WTC11 (cell line): Measurements from ENCODE around the gene TPCN2. TPM values are rescaled to one million over a fixed set of nuclear protein-coding genes. Genes with fewer than 3 reads are reported as not detected.
A peak's percentile ranks its signal among the peaks of the same experiment; 100 is the strongest.

Experiments used
- ATAC-seq: fragments of 200-7000 bp; cut with Tn5 transposase; 2 replicates; pipeline ENCODE4 v1.10.0; 2021; ENCODE audit warnings: mild to moderate bottlenecking, moderate library complexity
- Bru-seq: library from RNA; stranded (reverse); fragments of 400-500 nt; gene quantifications from one replicate; lab custom pipeline; 2021; lab: Mats Ljungman, UMichigan
- CTCF ChIA-PET: fragments of 300-600 bp; sonication (Branson Sonifier 250); formaldehyde crosslinking; loops from one replicate; lab custom pipeline; 2021; ENCODE audit warnings: antibody characterized with exemption; lab: Charles Lee
- POLR2A ChIA-PET: fragments of 350-600 bp; sonication (Branson Sonifier 250); formaldehyde crosslinking; loops from one replicate; lab custom pipeline; 2021; ENCODE audit warnings: antibody characterized with exemption; lab: Charles Lee
- DNase-seq: peaks from one replicate; pipeline ENCODE4 v3.0.0; 2021; ENCODE audit warnings: low spot score
- H3K27ac Mint-ChIP-seq: 2 replicates; pipeline ENCODE4 v1.8.0; 2021; ENCODE audit warnings: mixed read lengths
- H3K27me3 Mint-ChIP-seq: 2 replicates; pipeline ENCODE4 v1.8.0; 2021; ENCODE audit warnings: low read depth, mild to moderate bottlenecking, moderate library complexity, mixed read lengths
- H3K36me3 Mint-ChIP-seq: 2 replicates; pipeline ENCODE4 v1.8.0; 2021; ENCODE audit warnings: mixed read lengths
- H3K4me1 Mint-ChIP-seq: 2 replicates; pipeline ENCODE4 v1.8.0; 2022; ENCODE audit warnings: mixed read lengths
- H3K4me3 Mint-ChIP-seq: 2 replicates; pipeline ENCODE4 v1.8.0; 2021; ENCODE audit warnings: mild to moderate bottlenecking, moderate library complexity, mixed read lengths
- H3K9me3 Mint-ChIP-seq: 2 replicates; pipeline ENCODE4 v1.8.0; 2021; ENCODE audit warnings: mixed read lengths
- AFF4 ChIP-seq: sonication (generic); formaldehyde crosslinking; IDR thresholded peaks from 2 replicates; pipeline ENCODE4 v1.8.1; 2023; ENCODE audit warnings: mild to moderate bottlenecking, missing genetic modification reagents, borderline replicate concordance
- ATF6 ChIP-seq: sonication (generic); formaldehyde crosslinking; IDR thresholded peaks from 2 replicates; pipeline ENCODE4 v1.8.1; 2023; ENCODE audit warnings: mild to moderate bottlenecking, missing genetic modification reagents
- CBFB ChIP-seq: sonication (generic); formaldehyde crosslinking; IDR thresholded peaks from 2 replicates; pipeline ENCODE4 v1.8.1; 2022; ENCODE audit warnings: mild to moderate bottlenecking, low read depth, missing genetic modification reagents
- ELF4 ChIP-seq: sonication (generic); formaldehyde crosslinking; IDR thresholded peaks from 2 replicates; pipeline ENCODE4 v1.8.1; 2022; ENCODE audit warnings: low read depth, mild to moderate bottlenecking, moderate library complexity, missing genetic modification reagents
- EMX1 ChIP-seq: fragments of 250-450 bp; sonication (Bioruptor Pico); IDR thresholded peaks from 2 replicates; pipeline ENCODE4 v1.8.0; 2021; ENCODE audit warnings: mild to moderate bottlenecking
- ESRRA ChIP-seq: sonication (generic); formaldehyde crosslinking; IDR thresholded peaks from 2 replicates; pipeline ENCODE4 v1.8.1; 2022; ENCODE audit warnings: mild to moderate bottlenecking, missing genetic modification reagents, borderline replicate concordance
- FOXP1 ChIP-seq: sonication (generic); formaldehyde crosslinking; IDR thresholded peaks from 2 replicates; pipeline ENCODE4 v1.8.0; 2022; ENCODE audit warnings: missing genetic modification reagents, mild to moderate bottlenecking, moderate library complexity, borderline replicate concordance
- FOXP4 ChIP-seq: sonication (generic); formaldehyde crosslinking; IDR thresholded peaks from 2 replicates; pipeline ENCODE4 v1.8.0; 2022; ENCODE audit warnings: mild to moderate bottlenecking, missing genetic modification reagents
- GRHL2 ChIP-seq: fragments of 250-450 bp; sonication (Bioruptor Pico); IDR thresholded peaks from 2 replicates; pipeline ENCODE4 v1.8.0; 2022; ENCODE audit warnings: mild to moderate bottlenecking, moderate library complexity; ENCODE audit not compliant: insufficient replicate concordance, severe bottlenecking
- IRF1 ChIP-seq: sonication (generic); formaldehyde crosslinking; IDR thresholded peaks from 2 replicates; pipeline ENCODE4 v1.8.0; 2023; ENCODE audit warnings: missing genetic modification reagents
- NR2C2 ChIP-seq: sonication (generic); formaldehyde crosslinking; IDR thresholded peaks from 2 replicates; pipeline ENCODE4 v1.8.0; 2022; ENCODE audit warnings: mild to moderate bottlenecking, missing genetic modification reagents
- NR3C1 ChIP-seq: sonication (generic); formaldehyde crosslinking; conservative IDR thresholded peaks from 2 replicates; pipeline ENCODE4 v1.8.1; 2023; ENCODE audit warnings: low read depth, mild to moderate bottlenecking, missing genetic modification reagents
- PRRX2 ChIP-seq: fragments of 250-450 bp; sonication (Bioruptor Pico); IDR thresholded peaks from 2 replicates; pipeline ENCODE4 v1.8.0; 2021; ENCODE audit warnings: mild to moderate bottlenecking
- TP53 ChIP-seq: sonication (generic); formaldehyde crosslinking; IDR thresholded peaks from 2 replicates; pipeline ENCODE4 v1.8.1; 2023; ENCODE audit warnings: mild to moderate bottlenecking, missing genetic modification reagents
- USF2 ChIP-seq: sonication (generic); formaldehyde crosslinking; IDR thresholded peaks from 2 replicates; pipeline ENCODE4 v1.8.1; 2023; ENCODE audit warnings: mild to moderate bottlenecking, missing genetic modification reagents, moderate library complexity
- ZBTB21 ChIP-seq: sonication (generic); formaldehyde crosslinking; IDR thresholded peaks from 2 replicates; pipeline ENCODE4 v1.8.1; 2023; ENCODE audit warnings: mild to moderate bottlenecking, missing genetic modification reagents, borderline replicate concordance
- ZMAT4 ChIP-seq: fragments of 250-450 bp; sonication (Bioruptor Pico); IDR thresholded peaks from 2 replicates; pipeline ENCODE4 v1.9.0; 2021; ENCODE audit warnings: mild to moderate bottlenecking
- ZNF138 ChIP-seq: sonication (generic); formaldehyde crosslinking; conservative IDR thresholded peaks from 2 replicates; pipeline ENCODE4 v1.8.1; 2022; ENCODE audit warnings: mild to moderate bottlenecking, moderate library complexity, missing genetic modification reagents
- ZNF232 ChIP-seq: sonication (generic); formaldehyde crosslinking; IDR thresholded peaks from 2 replicates; pipeline ENCODE4 v1.8.0; 2022; ENCODE audit warnings: mild to moderate bottlenecking, missing genetic modification reagents
- ZNF512 ChIP-seq: sonication (generic); formaldehyde crosslinking; IDR thresholded peaks from 2 replicates; pipeline ENCODE4 v1.8.1; 2022; ENCODE audit warnings: missing genetic modification reagents, borderline replicate concordance
- long read RNA-seq, 3 experiments: library from RNA in 1 of 3; library from capped mRNA in 1 of 3; library from polyadenylated mRNA in 1 of 3; unstranded in 2 of 3; stranded (forward) in 1 of 3; transcript quantifications; one replicate each; pipeline ENCODE4 v2.0.0, GENCODE V29; 2021
- total RNA-seq: library from RNA; stranded (reverse); gene quantifications from 3 replicates; pipeline ENCODE4 v1.2.3, GENCODE V29; 2021

TPCN2 gene
- 20.2 to 24.6 TPM (median 22.0 TPM) in 3 replicates for total RNA-seq
- percentile 53 among the genes with signal in this experiment for Bru-seq, nascent RNA
- long read RNA-seq, experiment 1, transcript TPCN2-201 (25 exons, 2,931 nt): major isoform, 21 of 80 reads
- long read RNA-seq, experiment 1, partial matches to known transcripts: 6 of 80 reads
- long read RNA-seq, experiment 1, other reads (novel, unspliced or antisense): 53 of 80 reads
- long read RNA-seq, experiment 2, partial matches to known transcripts: 3 of 8 reads
- long read RNA-seq, experiment 2, other reads (novel, unspliced or antisense): 4 of 8 reads
- long read RNA-seq, experiment 3, partial matches to known transcripts: 0 of 1 reads
- long read RNA-seq, experiment 3, other reads (novel, unspliced or antisense): 1 of 1 reads

GRCh38 chr11:69048694-69049489, at the start of gene TPCN2:
TPCN2 (plus strand) TSS chr11:69048932; CDS start chr11:69048998, 66 bp downstream.
- Mint-ChIP-seq H3K4me1 (peaks cover 39% of the 10 kb centered on the region), H3K27ac (peak within 1 kb of the TSS; percentile 83), H3K4me3 (peak within 1 kb of the TSS; percentile 77), H3K27me3 (no peaks in the 10 kb centered on the region), H3K9me3 (no peaks in the 10 kb centered on the region), H3K36me3 (no peaks in the 10 kb centered on the region)
- DNase-seq (peak; percentile 96), ATAC-seq (peak; percentile 91)
- ChIA-PET POLR2A (interaction anchor here (0.5 to 0.9 kb wide), 3 partner anchors 36 to 835 kb away, joined by 3 to 6 read pairs (median 3); partner anchors contain the start of genes IGHMBP2, MRGPRF and MRPL21), CTCF (interaction anchor here (0.7 to 3.4 kb wide), 15 partner anchors 12 to 274 kb away, joined by 3 to 18 read pairs (median 5); partner anchors contain the start of gene MRGPRF)
- TF ChIP-seq ZBTB21 (CRISPR knock-in tag) (no peak), USF2 (CRISPR knock-in tag) (no peak), PRRX2 (CRISPR knock-in tag) (no peak), ZNF138 (CRISPR knock-in tag) (no peak), EMX1 (CRISPR knock-in tag) (no peak), ZNF512 (CRISPR knock-in tag) (no peak), FOXP4 (CRISPR knock-in tag) (no peak), ATF6 (CRISPR knock-in tag) (no peak), IRF1 (CRISPR knock-in tag) (no peak), ZMAT4 (CRISPR knock-in tag) (no peak), ESRRA (0 out of 2 replicates have a peak, but pooled peaks have one; percentile 37), CBFB (CRISPR knock-in tag) (no peak), NR3C1 (CRISPR knock-in tag) (no peak), ELF4 (CRISPR knock-in tag) (no peak), GRHL2 (CRISPR knock-in tag) (no peak), NR2C2 (CRISPR knock-in tag) (no peak), FOXP1 (CRISPR knock-in tag) (0 out of 2 replicates have a peak, but pooled peaks have one; percentile 25), ZNF232 (CRISPR knock-in tag) (no peak), AFF4 (CRISPR knock-in tag) (no peak), TP53 (CRISPR knock-in tag) (no peak)
